NAMALWA (cell line): ENCODE data around the gene RFTN1.

ENCODE experiments used
- DNase-seq: peaks from one replicate; pipeline ENCODE4 v3.0.0-alpha.2; 2015; ENCODE audit warnings: low spot score

The RFTN1 gene

GRCh38 chr3:16302082-16302631, 211.3 kb downstream of the RFTN1 start:
- no peak for DNase-seq

DNA sequence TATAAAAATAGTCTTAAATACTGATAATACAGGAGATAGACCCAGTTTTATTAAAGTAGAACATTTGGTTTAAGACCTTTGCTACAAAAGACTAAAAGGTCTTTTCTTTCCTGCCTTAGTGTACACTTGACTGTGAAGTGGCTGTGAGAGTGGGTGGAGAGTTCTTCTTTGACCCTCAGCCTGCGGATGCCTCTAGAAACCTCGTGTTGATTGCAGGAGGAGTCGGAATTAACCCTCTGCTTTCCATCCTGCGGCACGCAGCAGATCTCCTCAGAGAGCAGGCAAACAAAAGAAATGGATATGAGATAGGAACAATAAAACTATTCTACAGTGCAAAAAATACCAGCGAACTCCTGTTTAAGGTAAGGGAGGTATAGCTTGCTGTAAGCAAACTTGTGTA, 212.0 kb downstream of the RFTN1 start:
- DNase-seq = no peak

DNA sequence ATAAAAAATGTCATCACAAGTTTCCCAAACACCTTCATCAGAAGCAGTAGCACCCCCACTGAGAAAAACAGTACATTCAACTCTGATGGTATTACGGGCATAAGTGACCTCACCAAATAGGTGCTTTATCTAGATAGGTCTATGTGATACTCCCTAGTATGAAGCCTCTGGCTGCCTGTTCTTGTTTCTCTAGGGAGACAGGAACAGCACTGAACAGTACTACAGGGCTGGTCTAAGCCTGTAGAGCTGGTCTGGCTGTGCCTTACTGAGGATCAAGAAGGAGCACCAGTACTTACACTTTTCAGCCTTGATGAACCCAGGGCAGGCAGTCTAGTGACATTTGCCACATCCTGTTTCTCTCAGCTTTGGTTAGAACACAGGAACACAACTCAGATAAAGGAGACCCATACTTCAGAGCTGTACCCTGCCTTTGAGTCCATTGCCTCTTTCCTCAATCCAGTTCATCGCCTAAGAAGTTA, 212.6 kb downstream of the RFTN1 start:
- DNase-seq = no peak

DNA sequence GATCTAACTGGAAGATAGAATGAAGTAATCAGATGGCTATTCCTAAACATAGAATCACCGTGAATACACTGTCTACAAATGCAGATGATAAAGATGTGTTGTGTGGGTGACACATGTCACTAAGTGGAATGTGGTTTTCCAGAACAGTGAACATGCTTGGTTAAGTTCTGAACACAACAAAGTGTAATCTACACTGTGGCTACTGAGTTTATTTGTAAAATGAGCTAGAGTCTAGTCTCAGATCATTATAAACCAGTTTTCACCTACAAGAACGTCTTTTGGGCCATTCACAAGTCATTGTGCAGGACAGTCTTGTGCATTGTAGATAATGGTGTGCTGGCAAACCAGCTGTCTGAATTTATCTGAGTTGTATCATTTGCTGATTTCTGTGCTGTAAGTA, 213.2 kb downstream of the RFTN1 start:
- DNase-seq = no peak

DNA sequence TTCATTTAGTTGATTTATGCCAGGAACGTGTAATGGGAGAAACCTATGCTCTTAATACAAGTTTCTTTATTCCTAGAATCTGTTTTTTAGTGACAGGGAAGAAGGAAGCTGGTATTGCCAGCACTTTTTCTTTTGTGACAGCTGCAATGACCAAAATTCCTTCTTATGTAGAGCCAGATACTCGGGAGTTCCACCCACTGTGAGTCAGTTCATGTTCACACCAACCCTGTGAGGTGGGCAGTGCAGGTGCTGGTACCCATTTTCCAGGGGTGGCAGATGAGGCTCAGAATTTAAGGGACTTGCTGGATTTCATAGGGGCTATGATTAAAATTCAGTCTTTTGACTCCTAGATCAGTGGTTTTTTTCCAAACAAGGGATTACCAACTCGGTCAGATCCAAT, 213.8 kb downstream of the RFTN1 start:
- no peak for DNase-seq

DNA sequence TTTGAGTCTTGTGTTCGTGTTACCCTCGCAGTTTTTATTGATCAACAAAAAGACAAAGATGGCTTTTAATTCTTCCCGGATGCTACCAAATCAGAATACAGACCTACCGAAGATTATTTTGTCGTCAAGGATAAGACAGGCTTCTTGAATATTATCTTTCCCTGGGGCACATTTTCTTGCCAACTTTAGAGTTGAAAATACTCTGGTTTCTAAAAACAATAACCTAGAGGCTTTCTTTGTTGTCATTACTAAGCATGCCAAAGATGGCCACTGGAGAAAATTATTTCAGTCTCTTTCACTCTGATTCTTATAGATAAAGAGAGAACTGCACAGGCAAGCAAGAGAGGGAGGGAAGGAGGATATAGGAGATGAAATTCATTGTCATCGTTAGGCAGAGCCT, 214.6 kb downstream of the RFTN1 start:
- no peak for DNase-seq

DNA sequence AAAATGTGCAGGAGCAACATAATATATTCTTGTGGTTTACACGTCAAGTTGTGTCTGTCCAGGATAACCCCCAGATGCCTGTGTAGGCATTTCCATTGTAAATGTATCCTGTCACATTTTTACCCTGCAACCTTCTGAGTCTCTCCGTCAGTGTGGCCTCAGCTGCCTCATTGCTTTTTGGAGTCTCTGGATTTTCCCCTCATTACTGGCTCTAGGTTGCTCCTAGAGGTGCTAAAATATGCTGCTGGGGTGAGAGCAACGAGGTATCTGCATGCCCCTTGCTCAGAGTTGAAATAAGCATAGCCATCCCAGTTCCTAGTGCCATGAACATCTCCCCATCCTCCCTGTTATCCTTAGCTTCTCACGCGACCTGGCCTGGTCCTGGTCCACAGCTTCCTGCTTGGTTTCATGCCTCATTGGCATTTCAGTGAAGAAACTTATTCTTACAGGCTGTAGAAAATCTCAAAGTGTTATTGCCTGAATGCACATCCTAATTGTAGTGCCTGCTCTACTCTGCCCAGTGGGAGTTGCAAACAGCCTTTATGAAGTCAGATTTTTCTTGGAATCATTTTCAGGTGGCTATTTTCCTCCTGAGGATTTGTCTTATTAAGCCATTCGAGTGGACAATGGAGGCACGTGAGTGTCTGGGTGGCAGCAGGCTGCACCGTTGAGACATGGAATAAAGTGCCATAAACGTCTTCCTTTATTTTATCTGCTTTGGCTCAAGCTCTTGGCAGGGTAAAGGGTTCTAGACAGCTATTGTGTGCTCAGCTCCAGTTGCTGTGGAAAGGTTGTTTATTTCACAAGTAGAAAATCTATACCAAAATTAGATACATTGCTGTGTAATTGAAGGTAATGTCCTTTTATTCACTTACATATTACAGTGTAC, 215.3 kb downstream of the RFTN1 start:
- DNase-seq = no peak

DNA sequence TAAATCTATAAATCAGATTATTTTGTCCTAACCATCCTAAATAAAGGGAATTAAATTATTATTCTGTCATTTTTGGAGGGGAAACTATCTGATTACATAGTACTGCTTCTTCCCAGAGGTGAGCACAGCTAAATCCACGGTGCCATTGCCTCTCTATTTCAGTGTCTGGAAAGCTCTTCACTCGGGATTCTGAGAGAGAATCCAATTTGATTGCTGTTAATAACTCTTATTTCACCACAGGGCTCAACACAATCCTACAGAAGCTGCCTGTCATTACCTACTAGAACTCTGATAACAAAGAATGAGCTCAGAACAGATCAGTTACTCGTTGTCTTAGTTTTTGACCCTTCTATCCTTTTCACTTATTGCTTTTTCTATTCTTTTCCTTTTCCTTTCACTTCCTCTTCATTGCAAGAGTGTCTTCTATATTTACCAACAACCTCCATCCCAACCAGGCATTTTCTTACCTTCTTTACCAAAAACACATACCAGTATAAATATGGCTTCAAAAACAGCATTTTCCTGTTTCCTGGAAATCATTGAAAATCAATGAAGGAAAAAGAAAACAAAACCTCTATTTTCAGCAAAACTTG, 218.1 kb downstream of the RFTN1 start:
- no peak for DNase-seq

DNA sequence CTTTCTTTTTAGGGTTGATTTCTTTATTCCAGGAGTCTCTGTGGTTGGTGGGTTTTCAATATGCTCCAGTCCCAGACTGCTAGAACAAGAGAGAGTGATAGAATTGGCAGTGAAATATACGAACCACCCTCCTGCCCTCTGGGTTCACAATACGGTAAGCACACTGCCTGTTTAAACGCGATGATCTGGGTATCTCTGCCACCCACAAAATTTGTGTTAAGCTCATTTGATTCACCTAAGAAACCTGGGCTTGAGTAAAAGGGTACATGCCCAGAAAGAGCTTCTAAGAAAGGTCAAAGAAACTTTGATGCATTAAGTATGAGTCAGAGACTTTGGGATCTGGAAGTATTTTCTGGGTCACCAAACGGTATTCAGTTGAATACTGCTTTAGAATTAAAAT, 218.7 kb downstream of the RFTN1 start:
- DNase-seq = no peak

GRCh38 chr3:16290827-16291196, 222.7 kb downstream of the RFTN1 start:
- DNase-seq = peak; percentile 35

GRCh38 chr3:16290007-16290826, 223.3 kb downstream of the RFTN1 start:
- DNase-seq = peak; percentile 72

DNA sequence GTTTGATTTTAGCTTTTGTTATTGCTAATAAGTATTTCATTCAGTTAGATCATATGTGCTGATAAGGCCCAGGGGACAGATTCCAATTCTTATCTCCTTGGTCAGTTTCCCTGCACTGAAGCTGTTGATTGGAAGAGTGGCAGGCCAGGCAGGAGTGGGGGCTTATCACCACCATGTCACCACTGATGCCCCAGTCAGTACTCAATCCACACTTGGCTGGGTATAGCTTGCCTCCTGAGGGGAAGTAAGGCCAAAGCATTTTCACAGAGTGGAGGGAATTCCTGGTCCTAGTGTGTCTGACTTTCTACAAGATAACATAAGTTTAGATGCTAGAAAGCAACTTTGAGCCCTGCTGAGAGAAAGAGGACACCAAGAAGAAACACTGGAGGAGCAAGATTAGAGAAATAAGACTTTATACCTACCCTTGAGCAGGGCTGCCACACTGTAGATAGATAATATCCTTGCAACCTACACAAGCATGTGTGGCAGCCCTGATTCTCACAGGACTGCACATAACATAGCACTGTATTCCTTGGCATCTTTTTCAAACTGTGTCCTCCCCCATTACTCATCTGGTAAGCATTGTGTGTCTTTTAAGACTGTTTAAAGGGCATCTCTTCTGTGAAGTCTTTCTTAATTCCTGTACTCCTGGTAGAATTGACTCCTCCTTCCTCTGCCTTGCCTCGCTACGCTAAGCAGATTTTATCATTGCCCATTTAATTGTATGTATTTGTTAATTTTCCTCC, 224.2 kb downstream of the RFTN1 start:
- DNase-seq = no peak

- DNase-seq = no peak
These were observed 224.8 kb downstream of the RFTN1 start for GRCh38 chr3:16288664-16289063.

- DNase-seq = no peak
These were observed 226.6 kb downstream of the RFTN1 start for GRCh38 chr3:16286751-16287543.

- no peak for DNase-seq
These were observed 227.3 kb downstream of the RFTN1 start for GRCh38 chr3:16286161-16286560.

- no peak for DNase-seq
These were observed 228.9 kb downstream of the RFTN1 start for GRCh38 chr3:16284633-16285032.

DNA sequence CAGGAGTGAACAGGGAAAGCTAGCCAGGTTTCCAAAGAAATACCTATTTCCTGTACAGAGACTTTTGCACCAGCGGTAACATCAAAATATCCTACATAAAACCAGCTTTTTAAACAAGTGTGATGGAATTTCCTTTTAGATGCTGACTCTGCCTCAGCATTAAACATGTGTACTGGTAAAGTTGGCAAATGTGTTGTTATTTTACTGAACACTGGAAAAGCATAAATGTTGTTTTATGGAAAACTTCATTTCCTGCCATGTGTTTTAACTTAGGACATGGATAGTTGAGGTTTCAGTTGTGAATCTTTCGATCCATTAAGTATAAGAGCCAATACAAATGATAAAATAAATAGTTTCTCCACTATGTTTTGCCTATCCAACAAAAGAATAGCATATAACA, 232.8 kb downstream of the RFTN1 start:
- DNase-seq = no peak

- DNase-seq = no peak
These were observed 234.3 kb downstream of the RFTN1 start for GRCh38 chr3:16279010-16279801.

- DNase-seq = no peak
These were observed 236.0 kb downstream of the RFTN1 start for GRCh38 chr3:16277471-16277870.

DNA sequence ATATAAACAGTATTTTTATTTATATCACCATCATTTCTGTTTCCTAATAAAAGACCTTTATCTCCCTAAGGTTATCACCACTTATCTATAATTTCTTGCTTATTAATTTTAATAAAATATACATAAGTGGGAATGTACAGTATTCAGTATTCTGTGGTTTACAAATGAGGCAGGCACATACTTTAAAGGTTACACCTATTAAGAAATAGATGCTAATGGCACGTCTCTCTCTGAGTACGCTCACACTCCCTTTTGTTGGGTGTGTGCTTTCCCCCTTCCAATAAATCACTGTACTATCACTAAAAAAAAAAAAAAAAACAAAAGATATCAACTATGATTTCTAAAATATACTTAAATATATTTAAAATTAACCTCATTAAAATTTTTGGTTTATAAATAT, 239.6 kb downstream of the RFTN1 start:
- no peak for DNase-seq
